Measurements from ENCODE around the gene PSTPIP1.

PSTPIP1 gene

DNA sequence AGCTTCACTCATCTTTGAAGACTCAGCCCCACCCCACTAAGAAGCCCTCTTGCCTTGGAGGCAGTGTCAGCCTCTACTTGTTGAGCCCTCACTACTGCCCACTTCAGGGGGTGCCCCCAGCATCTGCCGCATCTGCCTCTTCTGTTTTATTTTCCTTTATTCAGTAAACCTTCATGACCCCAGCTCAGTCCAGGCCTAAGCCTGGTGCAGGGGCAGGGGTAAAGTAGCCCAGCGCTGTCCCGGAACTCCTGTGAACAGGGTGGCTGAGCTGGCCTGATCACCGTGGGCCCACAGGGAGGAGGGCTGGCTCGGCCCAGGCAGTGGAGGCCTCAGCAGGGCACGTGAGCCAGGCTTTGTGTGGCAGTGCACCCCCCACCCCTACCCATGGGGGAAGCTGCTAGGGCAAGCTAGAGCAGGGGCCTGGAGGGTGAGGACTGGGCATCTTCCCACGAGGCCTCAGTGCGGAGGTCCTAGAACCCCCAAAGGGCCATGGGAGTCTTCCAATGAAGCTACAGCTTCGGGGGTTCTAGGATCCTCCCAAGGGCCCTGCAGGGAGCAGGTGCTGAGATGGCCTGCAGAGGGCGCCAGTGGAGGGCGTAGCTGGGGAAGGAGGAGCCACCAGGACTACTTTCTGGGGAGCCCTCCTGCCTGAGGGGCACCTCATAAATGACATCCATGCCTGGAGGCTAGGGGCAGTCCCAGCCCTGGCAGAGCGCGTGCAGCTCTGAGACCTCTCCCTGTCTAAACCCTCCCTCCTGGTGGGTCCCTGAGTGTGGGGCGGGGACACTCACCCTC lies 40.0 kb downstream of the PSTPIP1 start:
- no peak overlapping the region for H3K9ac ChIP-seq (ENCODE audit: low read length)
- H3K36me3 ChIP-seq (ENCODE audit: control insufficient read depth, insufficient read depth, low read length) = peaks cover 3% of the 10 kb centered on the region; the same call in 1 of the 2 replicates
- H3K4me3 ChIP-seq (ENCODE audit: low read depth, low read length) = no peak overlapping the region
- no peaks in the 10 kb centered on the region for H3K27me3 ChIP-seq (ENCODE audit: control insufficient read depth, insufficient read depth, low read length)
- no peaks in the 10 kb centered on the region for H3K9me3 ChIP-seq (ENCODE audit: control insufficient read depth, insufficient read depth, low read depth, low read length)
- peaks cover 28% of the 10 kb centered on the region for H3K4me1 ChIP-seq (ENCODE audit: control insufficient read depth, insufficient read depth, low read length)
- no peak overlapping the region for H3K27ac ChIP-seq (ENCODE audit: low read depth, low read length)

DNA sequence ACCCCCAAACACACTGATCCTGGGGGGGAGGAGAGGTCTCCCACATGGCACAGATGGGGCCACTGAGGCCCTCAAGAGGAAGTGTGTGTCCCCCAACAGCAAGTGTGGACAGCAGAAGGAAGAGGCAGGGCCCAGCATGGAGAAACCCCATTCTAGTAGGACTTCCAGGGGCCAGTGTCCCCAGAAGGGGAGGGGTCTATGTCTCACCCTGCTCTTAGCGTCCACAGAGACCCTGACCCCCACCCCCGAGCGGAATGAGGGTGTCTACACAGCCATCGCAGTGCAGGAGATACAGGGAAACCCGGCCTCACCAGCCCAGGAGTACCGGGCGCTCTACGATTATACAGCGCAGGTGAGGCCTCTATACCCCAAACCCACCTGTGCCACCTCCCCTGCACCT lies 40.7 kb downstream of the PSTPIP1 start:
- peaks cover 3% of the 10 kb centered on the region; the same call in 1 of the 2 replicates for H3K36me3 ChIP-seq (ENCODE audit: control insufficient read depth, insufficient read depth, low read length)
- H3K27ac ChIP-seq (ENCODE audit: low read depth, low read length) = no peak overlapping the region
- H3K9ac ChIP-seq (ENCODE audit: low read length) = no peak overlapping the region
- no peaks in the 10 kb centered on the region for H3K9me3 ChIP-seq (ENCODE audit: control insufficient read depth, insufficient read depth, low read depth, low read length)
- no peak overlapping the region for H3K4me3 ChIP-seq (ENCODE audit: low read depth, low read length)
- peaks cover 21% of the 10 kb centered on the region for H3K4me1 ChIP-seq (ENCODE audit: control insufficient read depth, insufficient read depth, low read length)
- H3K27me3 ChIP-seq (ENCODE audit: control insufficient read depth, insufficient read depth, low read length) = no peaks in the 10 kb centered on the region

DNA sequence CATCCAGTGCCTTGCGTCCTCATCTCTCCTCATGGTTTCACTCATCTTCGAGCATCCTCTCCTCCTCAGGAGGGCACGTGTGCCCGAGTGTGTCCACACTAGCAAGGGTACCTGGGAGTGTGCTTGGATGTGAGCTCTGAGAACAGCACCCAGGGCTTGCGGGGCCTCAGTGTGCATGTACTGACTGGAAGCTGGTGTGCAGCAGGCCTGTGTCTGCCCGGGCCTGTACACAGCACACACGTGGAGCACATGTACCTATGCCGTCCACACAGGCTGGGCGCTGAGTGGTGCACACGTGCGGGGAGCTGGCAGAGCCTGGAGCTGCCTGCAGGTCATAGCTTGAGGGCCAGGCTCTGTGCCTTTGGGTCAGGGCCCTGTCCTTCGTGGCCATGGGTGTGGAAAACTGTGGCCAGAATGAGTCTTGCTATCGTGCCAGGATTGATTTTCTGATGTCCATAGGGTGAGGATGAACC lies 41.1 kb downstream of the PSTPIP1 start:
- Histone ChIP-seq H3K9me3 (ENCODE audit: control insufficient read depth, insufficient read depth, low read depth, low read length) (no peaks in the 10 kb centered on the region), H3K27ac (ENCODE audit: low read depth, low read length) (no peak overlapping the region)

DNA sequence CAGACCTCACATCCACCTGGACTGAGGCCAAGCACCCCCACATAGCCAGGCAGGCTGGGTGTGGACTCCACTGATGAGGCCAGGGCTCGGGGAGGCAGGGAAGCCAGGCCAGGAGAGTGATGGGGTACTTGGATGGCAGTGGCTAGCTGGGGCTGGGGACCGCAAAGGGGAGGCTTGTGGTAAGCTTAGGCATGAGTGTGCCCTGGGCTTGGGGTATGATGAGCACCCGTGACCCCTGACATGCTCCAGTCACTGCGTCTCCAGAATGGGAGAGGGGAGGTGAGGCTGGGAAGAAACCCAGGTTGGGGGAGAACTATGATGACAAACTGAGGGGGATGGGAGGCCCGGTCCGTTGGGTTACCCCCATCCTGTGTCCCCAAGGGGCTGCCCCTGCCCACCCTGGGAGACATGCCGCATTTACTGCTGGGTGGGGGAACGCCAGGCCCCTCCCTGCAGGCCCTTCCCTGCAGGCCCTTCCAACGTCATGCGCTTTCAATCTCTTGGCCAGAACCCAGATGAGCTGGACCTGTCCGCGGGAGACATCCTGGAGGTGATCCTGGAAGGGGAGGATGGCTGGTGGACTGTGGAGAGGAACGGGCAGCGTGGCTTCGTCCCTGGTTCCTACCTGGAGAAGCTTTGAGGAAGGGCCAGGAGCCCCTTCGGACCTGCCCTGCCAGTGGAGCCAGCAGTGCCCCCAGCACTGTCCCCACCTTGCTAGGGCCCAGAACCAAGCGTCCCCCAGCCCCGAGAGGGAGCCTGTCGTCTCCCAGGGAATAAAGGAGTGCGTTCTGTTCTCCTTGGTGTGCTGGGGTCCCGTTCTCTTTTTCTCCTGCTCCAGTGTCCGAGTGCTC lies 41.8 kb downstream of the PSTPIP1 start:
- Histone ChIP-seq H3K4me3 (ENCODE audit: low read depth, low read length) (no peak overlapping the region), H3K9me3 (ENCODE audit: control insufficient read depth, insufficient read depth, low read depth, low read length) (no peaks in the 10 kb centered on the region), H3K9ac (ENCODE audit: low read length) (no peak overlapping the region), H3K27ac (ENCODE audit: low read depth, low read length) (no peak overlapping the region), H3K4me1 (ENCODE audit: control insufficient read depth, insufficient read depth, low read length) (peaks cover 11% of the 10 kb centered on the region), H3K36me3 (ENCODE audit: control insufficient read depth, insufficient read depth, low read length) (peaks cover 4% of the 10 kb centered on the region; the same call in 1 of the 2 replicates), H3K27me3 (ENCODE audit: control insufficient read depth, insufficient read depth, low read length) (no peaks in the 10 kb centered on the region)

More for the DNA sequence above, 41.1 kb downstream of the PSTPIP1 start:
- Histone ChIP-seq H3K9ac (ENCODE audit: low read length) (no peak overlapping the region), H3K36me3 (ENCODE audit: control insufficient read depth, insufficient read depth, low read length) (peaks cover 3% of the 10 kb centered on the region; the same call in 1 of the 2 replicates), H3K4me3 (ENCODE audit: low read depth, low read length) (no peak overlapping the region), H3K4me1 (ENCODE audit: control insufficient read depth, insufficient read depth, low read length) (peaks cover 16% of the 10 kb centered on the region), H3K27me3 (ENCODE audit: control insufficient read depth, insufficient read depth, low read length) (no peaks in the 10 kb centered on the region)

DNA sequence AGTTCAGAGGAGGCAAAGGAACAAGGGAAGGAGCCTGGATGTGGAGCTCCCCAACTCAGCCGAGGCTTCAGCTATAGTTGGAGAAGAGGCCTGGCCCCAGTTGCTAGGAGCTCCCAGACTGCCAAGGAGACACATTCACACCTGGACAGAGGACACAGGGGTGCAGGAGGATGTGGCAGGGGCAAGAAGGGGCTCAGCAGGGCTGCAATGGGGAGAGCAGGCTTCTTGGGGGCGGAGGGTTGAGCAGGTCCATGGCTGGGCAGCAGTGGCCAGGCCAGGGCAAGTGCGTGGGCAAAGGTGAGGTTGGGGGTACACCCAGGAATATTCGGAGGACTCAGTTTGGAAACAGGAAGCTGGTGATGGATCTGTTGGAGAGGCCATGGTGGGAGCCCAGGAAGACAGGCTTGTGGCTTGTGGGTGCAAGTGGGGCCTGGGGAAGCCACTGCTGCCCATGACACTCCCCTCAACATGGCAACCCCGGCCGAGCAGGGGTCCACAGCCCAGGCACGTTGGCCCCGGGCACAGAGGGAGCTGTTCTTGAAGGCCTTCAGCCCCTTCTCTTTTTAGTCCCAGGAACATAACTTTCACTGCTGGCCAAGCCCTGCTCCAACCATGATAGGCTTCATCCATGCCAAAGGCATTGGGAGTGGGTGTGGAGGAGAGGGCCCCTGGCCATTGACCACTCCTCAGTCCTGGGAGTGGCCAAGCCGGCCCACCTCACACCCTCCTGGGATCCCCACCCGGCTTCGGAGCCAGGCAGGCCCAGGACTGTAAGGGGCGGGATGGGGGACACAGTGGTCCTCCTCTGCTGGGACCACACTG lies 42.7 kb downstream of the PSTPIP1 start:
- Histone ChIP-seq H3K4me3 (ENCODE audit: low read depth, low read length) (no peak overlapping the region), H3K36me3 (ENCODE audit: control insufficient read depth, insufficient read depth, low read length) (peaks cover 6% of the 10 kb centered on the region; the same call in 1 of the 2 replicates), H3K9me3 (ENCODE audit: control insufficient read depth, insufficient read depth, low read depth, low read length) (no peaks in the 10 kb centered on the region), H3K27ac (ENCODE audit: low read depth, low read length) (no peak overlapping the region), H3K4me1 (ENCODE audit: control insufficient read depth, insufficient read depth, low read length) (peaks cover 11% of the 10 kb centered on the region), H3K27me3 (ENCODE audit: control insufficient read depth, insufficient read depth, low read length) (no peaks in the 10 kb centered on the region), H3K9ac (ENCODE audit: low read length) (no peak overlapping the region)

DNA sequence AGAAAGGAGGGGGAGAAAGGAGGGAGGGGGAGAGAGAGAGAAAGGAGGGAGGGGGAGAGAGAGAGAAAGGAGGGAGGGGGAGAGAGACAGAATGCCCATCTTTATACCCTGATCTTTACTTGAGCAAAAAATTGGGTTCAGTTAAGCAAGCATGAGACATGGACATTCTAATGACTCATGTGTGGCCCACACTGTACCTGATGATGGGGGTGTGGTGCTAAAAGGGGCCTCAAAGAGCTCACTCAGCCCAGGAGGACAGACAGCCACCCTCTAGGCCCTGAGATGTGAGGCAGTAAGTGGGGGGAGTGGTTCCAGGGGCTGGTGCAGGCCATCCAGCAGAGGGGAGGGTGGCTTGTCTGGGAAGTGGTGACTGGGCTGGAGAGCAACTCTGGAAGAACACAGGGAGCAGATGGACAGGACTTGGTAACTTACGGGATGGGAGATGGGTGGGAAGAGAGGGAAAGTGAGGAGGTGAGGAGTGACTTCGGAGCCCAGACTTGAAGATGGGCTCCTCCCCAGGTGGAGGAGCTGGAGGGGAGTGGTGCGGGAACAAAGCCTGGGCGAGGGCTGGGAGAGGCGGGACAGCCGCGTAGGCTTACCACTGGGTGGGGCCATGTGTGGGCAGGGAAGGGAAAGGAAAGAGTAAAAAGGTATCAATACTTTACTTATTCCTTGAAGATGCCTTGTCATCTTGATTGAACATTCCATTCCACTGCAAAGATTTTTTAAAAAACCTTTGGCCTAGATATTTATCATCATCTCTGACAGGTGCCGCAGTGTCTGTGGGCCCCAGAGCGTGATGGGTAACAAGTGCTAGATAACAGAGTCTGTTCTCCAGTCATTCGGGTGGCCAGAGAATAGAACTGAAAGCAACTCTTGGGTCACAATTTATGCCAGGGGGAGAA lies 43.6 kb downstream of the PSTPIP1 start:
- Histone ChIP-seq H3K9ac (ENCODE audit: low read length) (no peak overlapping the region), H3K36me3 (ENCODE audit: control insufficient read depth, insufficient read depth, low read length) (peaks cover 15% of the 10 kb centered on the region), H3K27me3 (ENCODE audit: control insufficient read depth, insufficient read depth, low read length) (no peaks in the 10 kb centered on the region), H3K27ac (ENCODE audit: low read depth, low read length) (no peak overlapping the region), H3K9me3 (ENCODE audit: control insufficient read depth, insufficient read depth, low read depth, low read length) (no peaks in the 10 kb centered on the region), H3K4me1 (ENCODE audit: control insufficient read depth, insufficient read depth, low read length) (peaks cover 11% of the 10 kb centered on the region), H3K4me3 (ENCODE audit: low read depth, low read length) (no peak overlapping the region)

DNA sequence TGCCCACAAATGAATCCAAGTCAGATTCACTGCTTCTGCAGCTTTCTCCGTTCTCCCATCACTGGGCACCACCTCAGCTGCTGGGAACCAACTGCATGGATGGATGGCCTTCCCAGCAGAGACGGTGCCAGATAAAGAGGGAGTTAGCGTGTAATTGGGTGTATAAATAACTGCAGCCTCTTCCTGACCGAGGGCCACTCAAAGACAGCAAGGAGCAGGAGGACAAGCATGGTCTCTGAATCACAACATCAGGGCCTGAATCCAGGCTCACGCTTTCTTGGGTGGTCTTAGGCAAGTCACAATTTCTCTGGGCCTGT lies 44.2 kb downstream of the PSTPIP1 start:
- H3K9ac ChIP-seq (ENCODE audit: low read length) = no peak overlapping the region
- peaks cover 21% of the 10 kb centered on the region for H3K36me3 ChIP-seq (ENCODE audit: control insufficient read depth, insufficient read depth, low read length)
- no peak overlapping the region for H3K27ac ChIP-seq (ENCODE audit: low read depth, low read length)
- no peak overlapping the region for H3K4me3 ChIP-seq (ENCODE audit: low read depth, low read length)
- H3K4me1 ChIP-seq (ENCODE audit: control insufficient read depth, insufficient read depth, low read length) = peaks cover 4% of the 10 kb centered on the region
- H3K27me3 ChIP-seq (ENCODE audit: control insufficient read depth, insufficient read depth, low read length) = no peaks in the 10 kb centered on the region
- no peaks in the 10 kb centered on the region for H3K9me3 ChIP-seq (ENCODE audit: control insufficient read depth, insufficient read depth, low read depth, low read length)

DNA sequence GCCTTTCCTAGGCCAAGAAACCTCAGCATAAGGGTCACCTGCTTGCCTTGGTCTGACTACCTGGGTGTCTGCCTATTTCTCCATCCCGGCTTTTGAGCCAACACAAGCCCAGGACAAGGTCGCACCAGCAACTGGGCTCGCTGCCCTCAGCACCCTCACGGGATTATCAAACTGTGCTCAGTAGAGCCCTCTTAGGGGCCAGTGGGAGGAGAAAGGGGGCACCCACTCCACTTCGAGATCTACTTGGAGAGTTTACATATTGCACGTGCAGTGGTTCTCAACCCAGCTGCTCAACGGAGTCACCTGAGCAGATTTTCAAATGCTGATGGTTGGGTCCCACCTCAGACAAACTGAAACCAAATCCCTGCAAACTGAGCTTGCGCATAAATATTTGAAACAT lies 44.9 kb downstream of the PSTPIP1 start:
- no peak overlapping the region for H3K9ac ChIP-seq (ENCODE audit: low read length)
- H3K36me3 ChIP-seq (ENCODE audit: control insufficient read depth, insufficient read depth, low read length) = peaks cover 28% of the 10 kb centered on the region
- H3K4me1 ChIP-seq (ENCODE audit: control insufficient read depth, insufficient read depth, low read length) = no peaks in the 10 kb centered on the region; the same call in 1 of the 2 replicates
- no peak overlapping the region for H3K4me3 ChIP-seq (ENCODE audit: low read depth, low read length)
- H3K9me3 ChIP-seq (ENCODE audit: control insufficient read depth, insufficient read depth, low read depth, low read length) = no peaks in the 10 kb centered on the region
- H3K27me3 ChIP-seq (ENCODE audit: control insufficient read depth, insufficient read depth, low read length) = no peaks in the 10 kb centered on the region
- no peak overlapping the region for H3K27ac ChIP-seq (ENCODE audit: low read depth, low read length)

DNA sequence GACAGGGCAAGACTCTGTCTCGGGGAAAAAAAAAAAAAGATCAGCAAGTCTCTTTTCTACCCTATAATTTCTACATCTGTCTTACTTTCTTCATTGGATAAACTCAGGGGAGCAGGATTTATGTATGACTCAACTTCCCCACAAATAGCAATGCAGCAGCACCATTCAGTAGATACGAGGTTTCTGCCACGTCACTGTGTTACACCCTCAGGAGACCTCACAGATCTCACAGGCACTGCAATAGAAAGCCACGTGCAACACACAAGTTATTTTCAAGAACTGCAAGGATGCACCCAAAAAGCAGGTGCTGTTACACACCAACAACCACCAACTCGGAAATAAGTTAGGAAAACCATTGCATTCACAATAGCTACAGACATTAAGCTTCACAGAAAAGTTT lies 45.7 kb downstream of the PSTPIP1 start:
- Histone ChIP-seq H3K27ac (ENCODE audit: low read depth, low read length) (no peak overlapping the region), H3K27me3 (ENCODE audit: control insufficient read depth, insufficient read depth, low read length) (no peaks in the 10 kb centered on the region), H3K9ac (ENCODE audit: low read length) (no peak overlapping the region), H3K4me1 (ENCODE audit: control insufficient read depth, insufficient read depth, low read length) (no peaks in the 10 kb centered on the region), H3K9me3 (ENCODE audit: control insufficient read depth, insufficient read depth, low read depth, low read length) (no peaks in the 10 kb centered on the region), H3K36me3 (ENCODE audit: control insufficient read depth, insufficient read depth, low read length) (peaks cover 36% of the 10 kb centered on the region), H3K4me3 (ENCODE audit: low read depth, low read length) (no peak overlapping the region)

Measured in HUES6 (cell line).